Measurements from ENCODE around the gene CIBAR2.

Gene CIBAR2

DNA sequence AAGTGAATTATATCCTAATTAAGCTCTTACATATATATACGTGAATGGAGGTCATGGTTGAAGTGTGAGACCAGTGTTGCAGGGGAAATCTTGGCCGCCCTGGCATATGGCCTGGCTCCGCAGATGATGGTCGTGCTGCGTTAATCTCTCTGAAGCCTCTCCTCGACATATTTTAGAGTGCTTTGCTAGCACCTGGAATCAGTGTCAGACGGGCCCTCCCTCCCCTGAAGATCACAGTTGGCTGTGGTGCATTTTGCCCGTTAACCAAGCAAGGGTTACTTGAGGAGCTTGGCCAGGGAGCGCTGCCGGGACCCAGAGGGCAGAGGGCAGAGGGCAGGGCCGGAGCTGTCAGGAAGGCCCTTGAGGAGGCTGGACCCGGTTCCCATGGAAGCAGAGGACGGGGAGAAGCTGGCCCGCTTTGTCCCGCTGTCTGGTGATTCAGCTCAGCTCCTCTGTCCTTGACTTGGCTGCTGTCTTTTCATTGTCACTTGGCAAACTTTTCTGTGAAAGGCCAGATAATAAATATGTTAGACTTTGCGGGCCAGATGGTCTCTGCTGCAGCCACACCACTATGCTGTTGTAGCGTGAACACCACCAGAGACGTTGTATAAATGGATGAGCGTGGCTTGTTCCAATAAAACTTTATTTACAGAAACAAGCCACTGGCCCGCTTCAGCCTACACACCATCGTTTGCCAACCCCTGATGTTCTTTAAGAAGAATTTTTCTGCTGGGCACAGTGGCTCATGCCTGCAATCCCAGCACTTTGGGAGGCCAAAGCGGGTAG lies 32.3 kb downstream of the CIBAR2 start:
- DNase-seq = no peak

DNA sequence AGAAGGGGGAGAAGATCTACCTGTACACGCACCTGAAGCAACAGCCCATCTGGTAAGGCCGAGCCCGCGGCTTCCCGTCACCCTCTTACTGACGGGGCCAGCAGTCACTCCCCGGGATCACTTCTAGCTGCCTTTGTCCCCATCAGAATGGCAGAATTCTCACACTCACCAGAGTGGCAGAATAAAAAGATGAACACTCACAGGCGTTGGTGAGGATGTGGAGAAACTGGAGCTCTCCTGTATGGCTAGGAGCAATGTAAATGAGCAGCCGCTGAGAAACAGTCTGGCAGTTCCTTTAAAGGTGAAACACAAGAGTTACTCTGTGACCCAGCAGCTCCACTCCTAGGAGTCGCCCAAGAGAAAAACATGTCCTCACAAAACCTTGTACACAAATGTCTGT lies 33.3 kb downstream of the CIBAR2 start:
- no peak for DNase-seq

DNA sequence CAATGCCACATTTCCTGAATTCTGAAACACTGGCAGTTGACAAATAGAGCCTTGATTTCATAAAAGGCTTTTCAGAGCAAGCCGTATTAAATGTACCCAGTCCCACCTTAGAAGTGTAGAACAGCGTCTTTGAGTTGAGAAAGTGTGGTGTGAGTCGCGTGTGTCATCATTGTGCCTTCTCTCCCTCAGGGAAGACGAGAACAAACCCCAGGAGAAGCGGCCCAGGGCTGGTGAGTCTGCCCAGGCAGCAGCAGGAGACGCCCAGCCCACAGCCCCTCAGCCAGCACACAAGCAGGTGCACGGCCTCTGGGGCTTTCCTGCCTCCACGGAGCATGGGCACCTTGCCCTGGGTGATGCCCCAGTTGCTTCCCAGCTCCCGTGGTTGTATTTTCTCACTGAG lies 34.0 kb downstream of the CIBAR2 start:
- DNase-seq = no peak

DNA sequence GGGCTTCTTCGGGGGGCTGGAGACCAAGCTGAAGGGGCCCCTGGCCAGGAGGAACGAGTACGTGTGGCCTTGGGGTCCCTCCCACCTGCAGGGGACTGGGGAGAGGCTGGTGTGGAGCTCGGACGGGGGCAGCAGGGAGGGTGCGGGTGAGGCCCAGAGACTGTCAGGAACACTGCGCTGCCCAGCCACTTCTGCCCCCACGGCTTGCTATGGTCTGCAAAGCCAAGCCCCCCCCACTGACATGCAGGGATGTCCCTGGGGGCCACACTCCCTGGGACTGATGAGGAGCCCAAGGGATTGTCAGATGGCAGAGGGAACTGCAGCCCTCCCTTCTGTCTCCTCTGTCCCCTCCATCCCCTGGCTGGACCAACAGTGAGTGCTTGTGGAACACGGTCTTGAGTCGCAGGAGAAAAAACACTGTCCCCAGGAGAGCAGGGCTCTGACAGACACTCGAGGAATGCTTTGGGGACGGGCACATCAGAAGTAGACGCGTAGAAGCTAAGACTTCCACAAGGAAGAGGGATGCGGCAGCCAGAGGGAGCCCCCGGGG lies 34.6 kb downstream of the CIBAR2 start:
- DNase-seq = no peak

DNA sequence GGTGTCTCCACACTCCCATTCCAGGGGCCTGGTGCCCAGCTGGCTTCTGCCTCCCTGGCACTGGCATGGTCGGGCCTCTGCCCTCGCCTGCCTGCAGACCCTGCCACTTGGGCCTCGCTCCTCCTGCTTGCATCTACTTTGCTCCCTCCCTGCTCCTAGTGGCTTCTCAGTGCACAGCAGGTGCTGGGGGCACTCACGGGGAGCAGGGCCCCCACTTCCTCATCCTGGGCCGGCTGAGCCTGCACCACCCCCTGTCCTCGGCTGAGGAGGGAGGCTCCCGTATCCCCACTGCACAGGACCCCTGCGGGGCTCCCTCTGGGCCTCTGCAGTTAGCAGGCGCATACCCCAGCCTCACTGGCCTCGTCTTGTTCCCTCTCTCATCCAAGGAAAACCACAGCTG lies 35.2 kb downstream of the CIBAR2 start:
- DNase-seq = no peak

DNA sequence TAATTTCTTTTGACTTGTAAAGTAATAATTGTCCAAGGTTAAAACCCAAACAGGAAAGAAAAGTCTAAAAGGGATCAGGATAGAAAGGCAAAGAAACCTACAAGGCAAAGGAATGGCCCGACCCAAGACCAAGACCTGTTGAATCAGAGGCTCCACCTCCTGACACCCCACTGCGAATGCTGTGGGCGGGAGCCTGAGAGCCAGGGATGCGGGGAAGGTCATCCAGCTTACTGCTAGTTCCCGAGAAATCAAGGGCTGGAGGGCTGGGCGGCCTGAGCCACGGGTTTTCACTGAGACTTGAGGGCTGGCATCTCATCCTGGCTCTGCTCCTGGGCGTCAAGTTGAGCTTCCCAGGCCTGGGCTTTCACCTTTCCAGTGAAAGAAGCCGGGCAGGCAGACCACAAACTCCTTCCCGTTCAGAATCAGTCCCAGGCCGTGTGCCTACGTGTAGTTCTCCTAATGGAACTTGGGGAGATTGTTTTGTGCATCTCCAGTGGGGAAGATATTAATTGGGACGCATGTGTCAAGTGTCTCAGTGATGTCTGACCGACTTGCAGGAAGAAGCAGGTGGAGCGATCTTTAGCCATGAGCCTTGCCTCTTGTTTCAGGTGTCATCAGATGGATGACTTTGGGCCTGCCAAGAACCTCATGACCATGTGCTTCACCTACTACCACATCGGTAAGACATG lies 36.9 kb downstream of the CIBAR2 start:
- no peak for DNase-seq

DNA sequence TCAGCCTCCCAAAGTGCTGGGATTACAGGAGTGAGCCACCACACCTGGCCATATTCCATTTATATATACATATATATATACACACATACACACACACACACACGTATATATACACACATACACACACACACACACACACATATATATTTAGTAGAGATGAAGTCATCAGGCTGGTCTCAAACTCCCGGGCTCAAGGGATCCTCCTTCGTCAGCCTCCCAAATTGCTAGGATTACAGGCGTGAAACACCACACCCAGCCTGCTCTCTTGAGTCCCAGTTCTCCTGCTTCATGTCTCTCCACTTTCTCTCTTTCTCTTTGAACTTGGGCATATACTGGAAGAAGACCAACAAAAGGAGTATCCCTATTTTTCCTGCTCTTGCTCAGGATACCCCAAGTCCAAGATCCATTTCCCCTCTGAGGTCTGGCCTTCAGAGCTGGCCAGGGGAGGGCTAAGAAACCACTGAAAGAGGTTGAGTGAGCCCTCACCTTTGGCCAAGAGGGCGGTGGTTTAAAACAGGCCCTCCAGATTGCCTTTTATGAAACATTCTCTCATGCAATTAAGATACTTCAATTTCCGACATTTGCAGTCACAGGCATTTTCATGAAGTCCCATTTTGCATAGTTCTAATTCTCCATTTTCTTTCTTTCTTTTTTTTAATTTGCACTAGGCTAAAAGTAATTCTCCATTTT lies 37.9 kb downstream of the CIBAR2 start:
- DNase-seq = no peak

DNA sequence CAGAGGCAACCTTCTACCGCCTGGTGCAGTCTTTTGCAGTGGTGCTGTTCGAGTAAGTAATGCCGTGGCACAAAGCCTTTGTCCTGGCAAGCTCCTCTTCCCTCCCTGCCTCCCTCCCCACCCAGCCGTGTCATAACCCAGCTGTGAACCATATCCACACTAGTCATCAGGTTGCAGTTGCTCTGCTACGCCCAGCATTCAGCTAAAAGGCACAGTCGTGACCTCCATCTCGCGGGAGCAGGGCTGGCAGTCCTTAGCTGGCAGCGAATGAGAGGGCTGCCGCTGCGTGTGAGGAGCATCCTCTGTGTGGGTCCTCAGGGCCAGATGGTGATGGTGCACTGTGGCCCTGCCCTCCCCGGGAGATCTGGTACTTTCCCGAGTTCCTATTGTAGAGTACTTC lies 39.3 kb downstream of the CIBAR2 start:
- DNase-seq = no peak

DNA sequence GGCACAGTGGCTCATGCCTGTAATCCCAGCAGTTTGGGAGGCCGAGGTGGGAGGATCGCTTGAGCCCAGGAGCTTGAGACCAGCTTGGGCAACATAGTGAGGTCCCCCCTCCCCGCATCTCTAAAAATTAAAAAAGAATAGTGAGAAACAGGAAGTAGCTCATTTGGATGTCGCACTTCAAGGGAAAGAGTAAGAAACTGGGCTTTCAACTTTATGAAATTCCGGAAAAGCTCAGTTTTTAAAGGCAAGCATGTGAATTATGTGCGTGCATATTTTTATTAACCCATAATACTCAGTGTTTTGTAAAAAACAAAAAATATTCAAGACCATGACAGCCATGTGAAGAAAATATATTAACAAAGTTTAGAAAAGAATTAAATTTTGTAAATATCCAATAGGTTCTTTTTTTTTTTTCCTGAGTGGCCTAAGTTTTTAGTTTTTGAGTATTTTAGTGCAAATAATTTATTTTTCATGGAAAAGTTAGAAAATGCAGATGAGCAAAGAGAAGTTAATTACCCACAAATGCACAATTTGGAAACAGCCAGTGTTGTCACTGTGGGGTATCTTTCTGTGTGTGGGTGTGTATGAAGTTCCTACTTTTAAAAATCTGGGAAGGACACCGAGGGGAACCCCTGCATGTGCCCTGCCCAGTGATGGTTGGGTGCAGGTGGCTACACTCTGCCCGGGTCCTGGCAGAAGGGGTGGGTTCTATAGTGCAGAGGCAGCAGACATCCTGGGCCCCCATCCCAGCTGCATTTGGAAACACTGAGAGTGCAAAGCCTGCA lies 40.0 kb downstream of the CIBAR2 start:
- DNase-seq = no peak

DNA sequence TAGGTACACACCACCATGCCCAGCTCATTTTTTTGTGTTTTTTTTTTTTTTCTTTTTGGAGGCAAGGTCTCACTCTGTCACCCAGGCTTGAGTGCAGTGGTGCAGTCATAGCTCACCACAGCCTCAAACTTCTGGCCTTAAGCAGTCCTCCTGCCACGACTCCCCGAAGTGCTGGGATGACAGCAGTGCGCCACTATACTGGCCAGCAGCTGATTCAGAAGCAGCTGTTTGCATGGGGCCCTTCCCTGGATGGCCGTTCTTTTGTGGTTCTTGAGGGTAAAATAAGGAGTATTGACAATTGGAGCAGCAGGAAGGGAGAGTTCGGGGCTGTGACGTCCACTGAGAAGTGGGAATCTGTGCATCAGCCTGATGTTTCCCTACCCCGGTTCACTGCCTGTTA lies 43.1 kb downstream of the CIBAR2 start:
- no peak for DNase-seq

DNA sequence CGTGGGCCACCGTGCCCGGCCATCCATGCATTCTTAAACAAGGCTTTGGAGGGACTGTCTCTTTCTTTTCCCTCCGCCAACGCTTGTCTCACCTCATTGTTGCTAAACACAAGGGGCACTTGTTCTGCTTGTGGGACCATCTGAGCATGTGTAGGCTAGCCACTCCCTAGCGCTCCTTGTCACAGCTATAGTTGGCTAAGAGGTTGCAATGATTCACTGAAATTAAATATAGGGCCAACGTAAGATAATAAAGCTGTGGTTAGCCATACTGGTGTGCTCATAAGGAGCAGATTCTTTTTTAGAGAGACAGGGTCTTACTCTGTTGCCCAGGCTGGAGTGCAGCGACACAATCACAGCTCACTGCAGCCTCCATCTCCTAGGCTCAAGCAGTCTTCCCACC lies 43.5 kb downstream of the CIBAR2 start:
- no peak for DNase-seq

DNA sequence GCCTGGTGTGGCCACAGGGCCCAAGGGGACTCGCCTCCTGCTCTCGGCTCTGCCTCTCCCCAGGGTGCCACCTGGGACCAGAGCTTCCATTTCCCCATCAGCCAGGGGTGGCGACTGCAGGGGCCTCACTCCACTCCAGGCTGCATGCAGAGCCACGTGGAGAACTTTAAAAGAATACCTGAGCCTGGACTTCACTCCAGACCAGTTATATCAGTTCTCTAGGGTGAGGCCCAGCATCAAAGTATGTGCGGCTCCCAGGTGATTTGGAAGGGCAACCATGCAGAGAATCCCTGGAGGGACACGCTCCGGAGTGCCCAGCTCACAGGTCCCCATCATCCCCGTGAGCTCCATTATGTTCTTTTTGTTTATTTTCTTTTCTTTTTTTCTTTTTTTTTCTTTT lies 44.8 kb downstream of the CIBAR2 start:
- DNase-seq = no peak

DNA sequence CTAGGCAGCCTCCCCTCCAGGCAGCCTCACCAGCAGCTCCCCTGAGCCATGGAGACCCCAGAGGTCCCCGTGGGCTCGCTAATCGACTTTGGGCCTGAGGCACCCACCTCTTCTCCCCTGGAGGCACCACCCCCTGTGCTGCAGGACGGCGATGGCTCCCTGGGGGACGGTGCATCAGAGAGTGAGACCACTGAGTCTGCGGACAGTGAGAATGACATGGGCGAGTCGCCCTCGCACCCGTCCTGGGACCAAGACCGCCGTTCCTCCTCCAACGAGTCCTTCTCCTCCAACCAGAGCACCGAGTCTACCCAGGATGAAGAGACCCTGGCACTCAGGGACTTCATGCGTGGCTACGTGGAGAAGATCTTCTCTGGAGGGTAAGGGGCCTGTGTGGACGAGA lies 45.2 kb downstream of the CIBAR2 start:
- no peak for DNase-seq

DNA sequence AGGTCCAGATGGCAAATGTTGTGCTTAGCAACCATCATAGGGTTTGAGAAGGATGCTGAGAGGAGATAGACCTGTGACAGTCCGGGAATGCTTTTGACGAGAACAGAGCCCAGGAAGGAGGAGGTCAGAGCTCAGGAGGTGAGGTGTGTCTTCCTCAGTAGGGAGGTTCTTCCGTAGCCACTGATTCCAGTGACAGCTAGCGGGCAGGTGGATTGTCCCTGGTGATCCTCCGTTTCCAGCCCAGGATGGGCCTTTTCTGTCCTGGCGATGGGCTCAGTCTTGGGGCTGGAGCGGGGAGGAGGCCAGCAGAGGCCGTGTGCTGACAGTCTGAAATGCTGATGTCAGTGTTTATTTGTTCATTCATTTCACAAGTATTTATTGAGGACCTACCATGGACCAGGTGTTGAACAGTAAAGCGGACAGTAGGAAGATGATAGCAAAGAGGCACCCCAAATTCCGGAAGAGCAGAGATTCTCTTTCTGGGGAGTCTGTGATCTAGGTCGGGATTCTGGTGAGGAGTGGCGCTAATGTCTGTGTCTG lies 45.9 kb downstream of the CIBAR2 start:
- no peak for DNase-seq

DNA sequence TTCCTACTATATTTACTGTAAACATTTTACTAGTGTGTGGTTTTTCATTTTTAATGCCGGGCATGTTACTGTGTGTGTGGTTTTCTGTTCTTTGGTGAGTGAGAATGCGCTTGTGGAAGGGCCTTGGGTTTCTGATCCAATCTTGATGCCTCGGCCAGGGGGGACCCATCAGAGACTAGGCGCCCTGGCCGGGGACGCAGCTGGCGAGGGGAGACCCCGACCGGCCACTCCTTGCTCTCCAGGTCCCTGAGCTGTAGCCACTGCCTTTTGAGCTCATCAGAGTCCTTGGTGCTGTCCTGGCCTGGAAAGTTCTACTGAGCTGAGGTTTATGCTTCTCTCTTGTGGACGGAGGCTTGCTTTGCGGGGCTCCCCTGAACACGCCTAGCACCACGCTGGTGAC lies 47.2 kb downstream of the CIBAR2 start:
- DNase-seq = no peak

DNA sequence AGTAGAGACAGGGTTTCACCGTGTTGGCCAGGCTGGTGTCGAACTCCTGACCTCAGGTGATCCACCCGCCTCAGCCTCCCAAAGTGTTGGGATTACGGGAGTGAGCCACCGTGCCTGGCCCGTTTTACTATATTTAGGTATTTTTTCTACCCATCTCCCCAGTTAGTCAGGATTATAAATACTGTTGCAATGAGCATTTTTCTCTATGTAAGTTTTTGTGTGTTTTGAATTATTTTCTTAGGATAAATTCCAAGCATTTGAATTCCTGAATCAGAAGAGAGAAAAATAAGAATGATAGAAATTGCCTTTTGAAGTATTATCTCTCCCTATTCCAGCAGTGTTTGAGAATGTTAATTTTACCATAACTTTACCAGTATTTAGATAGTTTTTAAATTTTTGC lies 48.1 kb downstream of the CIBAR2 start:
- no peak for DNase-seq

DNA sequence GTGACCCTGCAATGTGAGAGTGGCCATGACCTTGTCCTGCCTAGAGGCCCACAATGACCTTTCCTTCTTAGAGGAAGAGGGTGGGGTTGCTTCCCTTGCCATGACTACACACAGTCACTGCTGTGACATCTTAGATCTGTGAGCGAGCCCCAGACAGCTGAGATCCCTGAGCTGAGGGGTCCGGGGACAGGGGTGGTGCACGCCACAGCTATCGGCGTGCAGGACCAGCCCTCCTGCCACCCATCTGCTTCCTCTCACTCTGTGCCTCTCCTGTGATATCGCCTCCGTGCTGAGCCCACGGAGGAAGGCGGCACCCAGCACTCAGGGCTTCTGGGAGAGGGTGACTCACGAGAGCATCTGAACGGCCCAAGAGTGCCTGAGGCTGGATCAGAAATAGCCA lies 49.4 kb downstream of the CIBAR2 start:
- no peak for DNase-seq

DNA sequence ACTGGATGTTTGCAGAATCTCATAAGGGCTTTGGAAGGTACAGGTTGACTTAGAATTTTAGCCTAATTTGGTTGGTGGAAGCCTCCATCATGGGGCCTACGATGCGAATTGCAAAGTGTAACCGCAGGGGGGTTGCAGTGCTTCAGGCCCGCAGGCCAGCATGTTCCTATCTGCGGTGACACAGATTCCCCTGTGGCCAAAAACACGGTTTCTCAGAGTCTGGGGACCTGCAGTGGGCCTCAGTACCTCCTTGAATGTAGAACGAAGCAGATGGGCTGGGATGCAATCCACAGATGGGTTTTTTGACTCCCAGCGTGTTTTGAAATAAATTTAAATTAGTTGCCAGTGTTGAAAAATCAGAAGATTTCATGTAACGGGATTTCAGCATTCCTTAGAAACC lies 49.9 kb downstream of the CIBAR2 start:
- DNase-seq = no peak

DNA sequence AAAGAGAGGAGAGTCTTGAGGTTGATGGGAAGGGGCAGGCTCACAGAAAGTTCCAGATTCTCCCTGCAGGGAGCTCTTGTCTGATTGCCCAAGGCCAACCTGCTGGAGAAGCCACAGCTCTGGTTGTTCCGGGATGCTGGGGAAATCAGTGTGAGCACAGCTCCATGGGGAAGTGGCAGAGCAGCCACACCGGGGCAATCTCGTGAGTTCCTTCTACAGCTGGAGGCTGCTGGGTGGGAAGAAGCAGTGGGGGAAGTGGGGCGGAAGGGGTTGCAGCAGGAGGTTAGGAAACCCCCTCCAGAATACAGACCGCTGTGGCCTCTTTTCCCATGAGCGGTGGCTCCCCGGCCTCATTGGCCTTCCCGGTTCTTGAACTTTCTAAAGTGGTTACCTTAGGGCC lies 50.7 kb downstream of the CIBAR2 start:
- no peak for DNase-seq

DNA sequence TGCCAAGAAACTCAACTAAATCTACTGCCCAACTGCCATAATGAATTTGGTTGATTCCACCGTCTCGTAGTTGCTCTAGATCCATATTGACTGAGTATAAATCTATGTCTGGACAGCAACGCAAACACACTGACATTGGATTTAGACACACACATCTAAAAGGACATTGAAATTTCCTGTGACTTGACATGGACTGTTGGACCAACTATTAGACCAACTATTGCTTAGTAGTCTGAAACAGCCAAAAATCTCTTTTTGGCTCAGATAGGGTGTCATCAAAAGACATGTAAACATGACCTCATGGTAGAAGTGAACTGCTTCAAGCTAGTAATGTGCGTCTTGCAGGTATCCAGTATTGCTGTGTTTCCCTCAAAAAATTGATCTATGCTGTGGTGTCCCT lies 53.4 kb downstream of the CIBAR2 start:
- DNase-seq = no peak

DNA sequence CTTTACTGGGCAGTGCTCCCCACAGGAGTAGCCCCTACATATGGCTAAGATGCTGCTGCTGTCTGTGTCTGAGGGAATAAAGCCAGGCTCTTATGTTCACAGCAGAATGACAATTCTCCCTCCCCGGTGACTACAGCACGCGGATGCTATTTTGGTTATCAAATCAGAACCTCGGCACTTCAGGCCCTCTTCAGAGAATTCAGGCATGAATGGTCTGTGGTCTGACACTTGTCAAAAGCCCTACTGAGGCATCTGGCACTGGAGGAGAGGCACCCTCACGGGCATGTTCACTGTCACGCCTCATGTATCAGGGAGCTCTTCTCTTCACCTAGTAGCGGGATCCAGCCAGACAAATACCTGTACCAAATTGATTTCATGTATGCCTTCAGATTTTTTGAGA lies 54.3 kb downstream of the CIBAR2 start:
- DNase-seq = no peak

DNA sequence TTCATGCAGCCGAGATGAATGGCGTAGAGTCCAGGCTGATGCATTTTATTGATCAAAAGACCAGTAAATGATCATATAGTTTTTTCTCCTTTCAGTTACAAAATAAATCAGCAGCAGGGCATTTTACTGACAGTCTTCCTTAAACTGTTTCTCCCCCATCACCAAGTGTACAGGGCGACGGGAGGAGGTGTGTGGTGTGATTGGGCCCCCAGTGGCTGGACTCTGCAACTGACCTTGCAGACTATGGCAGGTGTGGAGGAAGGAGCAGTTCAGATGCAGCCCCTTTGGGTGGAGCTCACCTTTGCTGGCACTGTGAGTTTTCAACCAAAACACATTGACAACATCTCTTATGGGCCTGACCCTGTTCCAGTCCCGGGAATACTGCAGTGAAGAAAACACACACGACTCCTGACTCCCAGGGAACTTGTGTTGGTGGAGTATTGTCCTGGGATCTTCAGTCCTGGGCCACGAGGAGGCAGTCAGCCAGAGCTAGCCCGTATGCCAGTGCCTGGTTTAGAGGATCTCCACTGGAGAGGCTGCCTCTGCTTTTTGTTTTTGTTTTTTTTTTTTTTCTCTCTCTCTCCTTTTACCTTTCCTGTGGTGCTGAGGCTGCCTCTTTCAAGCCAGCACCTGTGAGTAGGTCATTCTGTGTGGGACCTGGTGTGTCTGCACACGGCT lies 54.9 kb downstream of the CIBAR2 start:
- no peak for DNase-seq

Data from activated CD8-positive, alpha-beta memory T cell treated with anti-CD3 and anti-CD28 coated beads, Interleukin-2, amount 50 U/mL, for 48 hours (primary cell).